MM.1S (cell line): Measurements from ENCODE around the gene SEC22A.

Experiments used
- DNase-seq: peaks from one replicate; pipeline ENCODE4 v3.0.0-alpha.2; 2015
- H2AFZ ChIP-seq: fragments of 300-600 bp; sonication (generic); 2 replicates; pipeline ENCODE4 v1.6.0; 2016; ENCODE audit warnings: antibody characterized with exemption, low read length
- H3F3A ChIP-seq: fragments of 300-600 bp; sonication (generic); 2 replicates; pipeline ENCODE4 v1.6.1; 2016; ENCODE audit warnings: mild to moderate bottlenecking, antibody characterized with exemption, low read length, moderate library complexity, mixed read lengths; ENCODE audit not compliant: insufficient read depth
- H3K27ac ChIP-seq: fragments of 300-600 bp; sonication (generic); 2 replicates; pipeline ENCODE4 v1.5.1; 2016; ENCODE audit warnings: mild to moderate bottlenecking, low read length
- H3K27me3 ChIP-seq: fragments of 300-600 bp; sonication (generic); replicated peaks from 2 replicates; pipeline ENCODE4 v1.6.0; 2016; ENCODE audit warnings: low read length; ENCODE audit not compliant: insufficient read depth
- H3K36me3 ChIP-seq: fragments of 300-600 bp; sonication (generic); replicated peaks from 2 replicates; pipeline ENCODE4 v1.6.1; 2016; ENCODE audit warnings: mild to moderate bottlenecking, low read length, mixed read lengths; ENCODE audit not compliant: insufficient read depth
- H3K4me1 ChIP-seq: fragments of 300-600 bp; sonication (generic); 2 replicates; pipeline ENCODE4 v1.6.1; 2016; ENCODE audit warnings: low read length, mixed read lengths
- H3K4me2 ChIP-seq: fragments of 300-600 bp; sonication (generic); 2 replicates; pipeline ENCODE4 v1.6.0; 2016; ENCODE audit warnings: low read depth, low read length
- H3K4me3 ChIP-seq: fragments of 300-600 bp; sonication (generic); 2 replicates; pipeline ENCODE4 v1.5.1; 2016; ENCODE audit warnings: low read length, mixed read lengths
- H3K79me2 ChIP-seq: fragments of 300-600 bp; sonication (generic); 2 replicates; pipeline ENCODE4 v1.6.1; 2016; ENCODE audit warnings: mixed run types, low read length, mixed read lengths
- H3K9ac ChIP-seq: fragments of 300-600 bp; sonication (generic); 2 replicates; pipeline ENCODE4 v1.6.1; 2016; ENCODE audit warnings: low read length, mixed read lengths
- H3K9me2 ChIP-seq: fragments of 300-600 bp; sonication (generic); replicated peaks from 2 replicates; pipeline ENCODE4 v1.6.1; 2016; ENCODE audit warnings: mild to moderate bottlenecking, low read length, mixed read lengths; ENCODE audit not compliant: insufficient read depth
- H3K9me3 ChIP-seq: fragments of 300-600 bp; sonication (generic); replicated peaks from 2 replicates; pipeline ENCODE4 v1.6.1; 2016; ENCODE audit warnings: mild to moderate bottlenecking, low read length, mixed read lengths; ENCODE audit not compliant: insufficient read depth
- H4K20me1 ChIP-seq: fragments of 300-600 bp; sonication (generic); 2 replicates; pipeline ENCODE4 v1.6.1; 2016; ENCODE audit warnings: mild to moderate bottlenecking, low read length, moderate library complexity, mixed read lengths; ENCODE audit not compliant: insufficient read depth
- EZH2 ChIP-seq: fragments of 300-600 bp; sonication (generic); optimal IDR thresholded peaks from 2 replicates; pipeline ENCODE3; 2017; ENCODE audit warnings: low read depth, mild to moderate bottlenecking, antibody characterized with exemption, low read length, mixed read lengths
- EZH2phosphoT487 ChIP-seq: fragments of 300-600 bp; sonication (generic); IDR thresholded peaks from 2 replicates; pipeline ENCODE4 v1.6.1; 2018; ENCODE audit warnings: antibody characterized with exemption, low read length
- TF ChIP-seq, protein P1 (sequence below): fragments of 300-600 bp; sonication (generic); IDR thresholded peaks from 2 replicates; pipeline ENCODE4 v1.5.1; 2016; ENCODE audit warnings: antibody characterized with exemption, low read length, mixed read lengths

Gene SEC22A

DNA sequence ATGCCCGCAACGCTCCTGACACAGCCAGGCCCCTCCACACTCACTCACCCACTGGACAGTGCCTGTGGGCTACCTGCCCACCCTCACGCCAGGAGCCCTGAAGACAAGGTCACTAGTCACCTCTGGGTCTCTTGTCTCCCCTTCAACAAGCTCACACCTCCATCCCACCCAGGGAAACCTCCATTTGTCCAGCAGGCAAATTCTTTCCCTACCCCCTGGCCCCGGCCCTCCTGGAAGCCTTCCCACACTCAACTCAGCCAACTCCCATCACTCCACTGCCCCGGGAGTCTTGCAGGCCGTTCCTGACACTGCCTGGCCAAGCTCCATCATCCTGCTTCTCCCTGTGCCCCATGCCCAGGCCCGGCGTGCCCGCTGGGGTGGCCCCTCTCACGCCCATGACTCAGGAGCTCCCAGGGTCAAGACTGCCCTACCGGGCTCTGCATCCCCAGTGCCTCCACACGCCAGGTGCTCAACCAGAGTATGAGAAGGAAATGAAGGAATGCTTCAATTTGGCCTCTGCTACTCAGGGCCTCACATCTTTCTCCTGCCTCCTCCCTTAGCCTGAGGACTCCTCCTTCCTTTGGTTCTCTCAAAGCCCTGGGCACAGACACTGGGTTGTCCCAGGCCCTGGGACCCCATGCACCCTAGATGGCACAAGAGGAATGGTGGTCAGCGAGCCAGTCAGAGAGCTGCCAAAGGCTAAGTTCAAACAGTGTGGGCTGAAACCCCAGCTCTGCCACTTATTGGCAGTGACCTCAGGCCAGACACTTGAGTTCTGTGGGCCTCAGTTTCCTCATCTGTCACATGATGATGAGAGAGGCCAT is 88.6 kb downstream of the SEC22A start:
- no peaks in the 10 kb centered on the region for H4K20me1 ChIP-seq
- TF ChIP-seq EZH2phosphoT487, result no peak
- no peak for TF ChIP-seq EZH2
- TF ChIP-seq, protein P1, sequence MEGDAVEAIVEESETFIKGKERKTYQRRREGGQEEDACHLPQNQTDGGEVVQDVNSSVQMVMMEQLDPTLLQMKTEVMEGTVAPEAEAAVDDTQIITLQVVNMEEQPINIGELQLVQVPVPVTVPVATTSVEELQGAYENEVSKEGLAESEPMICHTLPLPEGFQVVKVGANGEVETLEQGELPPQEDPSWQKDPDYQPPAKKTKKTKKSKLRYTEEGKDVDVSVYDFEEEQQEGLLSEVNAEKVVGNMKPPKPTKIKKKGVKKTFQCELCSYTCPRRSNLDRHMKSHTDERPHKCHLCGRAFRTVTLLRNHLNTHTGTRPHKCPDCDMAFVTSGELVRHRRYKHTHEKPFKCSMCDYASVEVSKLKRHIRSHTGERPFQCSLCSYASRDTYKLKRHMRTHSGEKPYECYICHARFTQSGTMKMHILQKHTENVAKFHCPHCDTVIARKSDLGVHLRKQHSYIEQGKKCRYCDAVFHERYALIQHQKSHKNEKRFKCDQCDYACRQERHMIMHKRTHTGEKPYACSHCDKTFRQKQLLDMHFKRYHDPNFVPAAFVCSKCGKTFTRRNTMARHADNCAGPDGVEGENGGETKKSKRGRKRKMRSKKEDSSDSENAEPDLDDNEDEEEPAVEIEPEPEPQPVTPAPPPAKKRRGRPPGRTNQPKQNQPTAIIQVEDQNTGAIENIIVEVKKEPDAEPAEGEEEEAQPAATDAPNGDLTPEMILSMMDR, result no peak

GRCh38 chr3:123290962-123291361 is 89.2 kb downstream of the SEC22A start:
- no peak for DNase-seq
- Histone ChIP-seq H3K9ac (no peak overlapping the region), H3K27me3 (0 out of 2 replicates have a peak, but pooled peaks cover 8% of the 10 kb centered on the region), H3K79me2 (no peaks in the 10 kb centered on the region), H3K4me3 (no peak overlapping the region), H3K27ac (no peak overlapping the region), H3K36me3 (no peaks in the 10 kb centered on the region), H4K20me1 (no peaks in the 10 kb centered on the region), H3K4me1 (no peaks in the 10 kb centered on the region), H3K9me2 (no peaks in the 10 kb centered on the region), H3F3A (no peaks in the 10 kb centered on the region), H2AFZ (no peak overlapping the region), H3K4me2 (no peak overlapping the region), H3K9me3 (no peaks in the 10 kb centered on the region)
- no peak for TF ChIP-seq EZH2phosphoT487
- no peak for TF ChIP-seq EZH2
- TF ChIP-seq, protein P1, result no peak

More for the DNA sequence above, 88.6 kb downstream of the SEC22A start:
- Histone ChIP-seq H3K4me1 (no peaks in the 10 kb centered on the region), H3K9me3 (no peaks in the 10 kb centered on the region), H3K27me3 (0 out of 2 replicates have a peak, but pooled peaks cover 8% of the 10 kb centered on the region), H3K9me2 (no peaks in the 10 kb centered on the region), H3K4me2 (no peak overlapping the region), H3K4me3 (no peak overlapping the region), H3K36me3 (no peaks in the 10 kb centered on the region), H3K79me2 (no peaks in the 10 kb centered on the region), H3K9ac (no peak overlapping the region), H3K27ac (no peak overlapping the region), H2AFZ (no peak overlapping the region), H3F3A (no peaks in the 10 kb centered on the region)
- DNase-seq, result no peak

- no peak for DNase-seq
- no peaks in the 10 kb centered on the region for H3F3A ChIP-seq
- 0 out of 2 replicates have a peak, but pooled peaks cover 8% of the 10 kb centered on the region for H3K27me3 ChIP-seq
- no peaks in the 10 kb centered on the region for H4K20me1 ChIP-seq
- no peak overlapping the region for H3K4me2 ChIP-seq
- H3K36me3 ChIP-seq, result no peaks in the 10 kb centered on the region
- H3K4me1 ChIP-seq, result no peaks in the 10 kb centered on the region
- H3K9me2 ChIP-seq, result no peaks in the 10 kb centered on the region
- no peak overlapping the region for H3K9ac ChIP-seq
- no peak for TF ChIP-seq EZH2phosphoT487
- TF ChIP-seq, protein P1, result no peak
- no peak for TF ChIP-seq EZH2
- H2AFZ ChIP-seq, result no peak overlapping the region
- no peaks in the 10 kb centered on the region for H3K79me2 ChIP-seq
- H3K4me3 ChIP-seq, result no peak overlapping the region
- no peaks in the 10 kb centered on the region for H3K9me3 ChIP-seq
- no peak overlapping the region for H3K27ac ChIP-seq
These were observed 89.7 kb downstream of the SEC22A start for GRCh38 chr3:123291404-123291803.
